VCaP (cell line): Measurements from ENCODE around the gene DCUN1D2.

Source experiments
- H3K27ac ChIP-seq: fragments of 450-650 bp; 2 replicates; pipeline ENCODE4 v1.5.1; 2017
- CTCF ChIP-seq: fragments of 450-650 bp; conservative IDR thresholded peaks from 2 replicates; pipeline ENCODE4 v1.5.1; 2017; ENCODE audit warnings: mild to moderate bottlenecking, moderate library complexity

DCUN1D2 gene

GRCh38 chr13:113418722-113419049, 71.8 kb downstream of the DCUN1D2 start:
- H3K27ac ChIP-seq, result no peak overlapping the region
- TF ChIP-seq CTCF, result no peak

GRCh38 chr13:113417836-113418721, 72.4 kb downstream of the DCUN1D2 start:
- TF ChIP-seq CTCF, result no peak

GRCh38 chr13:113417008-113417751, 73.3 kb downstream of the DCUN1D2 start:
- H3K27ac ChIP-seq, result no peak overlapping the region
- TF ChIP-seq CTCF, result no peak

More at GRCh38 chr13:113417836-113418721, 72.4 kb downstream of the DCUN1D2 start:
- H3K27ac ChIP-seq, result no peak overlapping the region

- no peak for TF ChIP-seq CTCF
- H3K27ac ChIP-seq, result no peak overlapping the region
Observed at GRCh38 chr13:113415825-113416224, 74.7 kb downstream of the DCUN1D2 start.

- no peak overlapping the region for H3K27ac ChIP-seq
- no peak for TF ChIP-seq CTCF
Observed at GRCh38 chr13:113415032-113415431, 75.5 kb downstream of the DCUN1D2 start.

- no peak for TF ChIP-seq CTCF
- no peak overlapping the region for H3K27ac ChIP-seq
Observed at GRCh38 chr13:113414335-113414734, 76.2 kb downstream of the DCUN1D2 start.

GRCh38 chr13:113413898-113414282, 76.6 kb downstream of the DCUN1D2 start:
- no peak overlapping the region for H3K27ac ChIP-seq
- TF ChIP-seq CTCF, result no peak
